Parathyroid adenoma (tissue), 2 donors: ENCODE data around the gene MED20.

Experiments used
- H2AFZ ChIP-seq: fragments of 300-600 bp; sonication (generic); one replicate; pipeline ENCODE4 v1.7.0; 2017; ENCODE audit warnings: antibody characterized with exemption, mild to moderate bottlenecking
- H3K27ac ChIP-seq: fragments of 300-600 bp; sonication (generic); one replicate; pipeline ENCODE4 v1.7.0; 2017
- H3K27me3 ChIP-seq: fragments of 300-600 bp; sonication (generic); one replicate; pipeline ENCODE4 v1.7.0; 2017; ENCODE audit warnings: low read length; ENCODE audit not compliant: control insufficient read depth, insufficient read depth
- H3K36me3 ChIP-seq: fragments of 300-600 bp; sonication (generic); one replicate; pipeline ENCODE4 v1.7.0; 2017; ENCODE audit warnings: low read length; ENCODE audit not compliant: control insufficient read depth, insufficient read depth
- H3K4me1 ChIP-seq: fragments of 300-600 bp; sonication (generic); one replicate; pipeline ENCODE4 v1.7.0; 2017; ENCODE audit warnings: control low read depth
- H3K4me2 ChIP-seq: fragments of 300-600 bp; sonication (generic); one replicate; pipeline ENCODE4 v1.7.0; 2017; ENCODE audit warnings: low read length
- H3K4me3 ChIP-seq: fragments of 300-600 bp; sonication (generic); one replicate; pipeline ENCODE4 v1.7.0; 2017; ENCODE audit warnings: low read depth, low read length
- H3K79me2 ChIP-seq: fragments of 300-600 bp; sonication (generic); one replicate; pipeline ENCODE4 v1.7.0; 2017; ENCODE audit warnings: control low read depth
- H3K9ac ChIP-seq: fragments of 300-600 bp; sonication (generic); one replicate; pipeline ENCODE4 v1.7.0; 2017; ENCODE audit warnings: mild to moderate bottlenecking
- H3K9me3 ChIP-seq: fragments of 300-600 bp; sonication (generic); one replicate; pipeline ENCODE4 v1.7.0; 2017; ENCODE audit warnings: low read length; ENCODE audit not compliant: control insufficient read depth
- TF ChIP-seq, protein P1 (sequence below): fragments of 300-600 bp; sonication (generic); IDR thresholded peaks from one replicate; pipeline ENCODE4 v1.7.0; 2017; ENCODE audit warnings: antibody characterized with exemption, mild to moderate bottlenecking
- donor health status: primary hyperparathyroidism.

MED20 gene

DNA sequence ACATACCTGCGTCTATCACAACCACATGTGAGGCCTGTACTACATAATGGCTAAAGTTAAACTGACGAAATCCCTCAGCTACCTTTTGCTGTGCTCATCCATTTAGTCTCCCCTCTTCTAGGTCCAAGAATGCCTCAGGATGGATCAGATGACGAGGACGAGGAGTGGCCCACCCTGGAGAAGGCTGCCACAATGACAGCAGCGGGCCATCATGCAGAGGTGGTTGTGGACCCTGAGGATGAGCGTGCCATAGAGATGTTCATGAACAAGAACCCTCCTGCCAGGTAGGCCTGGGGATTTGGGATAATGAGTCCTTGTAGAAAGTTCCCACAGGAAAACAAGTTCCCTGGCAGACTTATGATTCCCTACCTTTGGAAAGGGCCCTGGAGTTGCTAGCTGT is 6.3 kb upstream of the MED20 start:
- Histone ChIP-seq H3K9ac (no peak overlapping the region), H3K27ac (no peak overlapping the region), H3K27me3 (no peaks in the 10 kb centered on the region), H2AFZ (no peak overlapping the region), H3K4me1 (peaks cover 5% of the 10 kb centered on the region), H3K79me2 (peaks cover 19% of the 10 kb centered on the region), H3K4me2 (no peak overlapping the region), H3K36me3 (no peaks in the 10 kb centered on the region), H3K9me3 (no peaks in the 10 kb centered on the region), H3K4me3 (no peak overlapping the region)
- TF ChIP-seq, protein P1, sequence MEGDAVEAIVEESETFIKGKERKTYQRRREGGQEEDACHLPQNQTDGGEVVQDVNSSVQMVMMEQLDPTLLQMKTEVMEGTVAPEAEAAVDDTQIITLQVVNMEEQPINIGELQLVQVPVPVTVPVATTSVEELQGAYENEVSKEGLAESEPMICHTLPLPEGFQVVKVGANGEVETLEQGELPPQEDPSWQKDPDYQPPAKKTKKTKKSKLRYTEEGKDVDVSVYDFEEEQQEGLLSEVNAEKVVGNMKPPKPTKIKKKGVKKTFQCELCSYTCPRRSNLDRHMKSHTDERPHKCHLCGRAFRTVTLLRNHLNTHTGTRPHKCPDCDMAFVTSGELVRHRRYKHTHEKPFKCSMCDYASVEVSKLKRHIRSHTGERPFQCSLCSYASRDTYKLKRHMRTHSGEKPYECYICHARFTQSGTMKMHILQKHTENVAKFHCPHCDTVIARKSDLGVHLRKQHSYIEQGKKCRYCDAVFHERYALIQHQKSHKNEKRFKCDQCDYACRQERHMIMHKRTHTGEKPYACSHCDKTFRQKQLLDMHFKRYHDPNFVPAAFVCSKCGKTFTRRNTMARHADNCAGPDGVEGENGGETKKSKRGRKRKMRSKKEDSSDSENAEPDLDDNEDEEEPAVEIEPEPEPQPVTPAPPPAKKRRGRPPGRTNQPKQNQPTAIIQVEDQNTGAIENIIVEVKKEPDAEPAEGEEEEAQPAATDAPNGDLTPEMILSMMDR: no peak

GRCh38 chr6:41922154-41922553 is 1.2 kb upstream of the MED20 start:
- H3K79me2 ChIP-seq: peaks cover 37% of the 10 kb centered on the region
- no peaks in the 10 kb centered on the region for H3K36me3 ChIP-seq
- no peak overlapping the region for H3K9ac ChIP-seq
- no peaks in the 10 kb centered on the region for H3K9me3 ChIP-seq
- H3K4me2 ChIP-seq: peak overlapping the region; percentile 97
- peak overlapping the region; percentile 100 for H3K4me3 ChIP-seq
- TF ChIP-seq, protein P1: no peak
- H3K27me3 ChIP-seq: no peaks in the 10 kb centered on the region
- H2AFZ ChIP-seq: peak overlapping the region; percentile 100
- no peak overlapping the region for H3K27ac ChIP-seq
- H3K4me1 ChIP-seq: peaks cover 10% of the 10 kb centered on the region

DNA sequence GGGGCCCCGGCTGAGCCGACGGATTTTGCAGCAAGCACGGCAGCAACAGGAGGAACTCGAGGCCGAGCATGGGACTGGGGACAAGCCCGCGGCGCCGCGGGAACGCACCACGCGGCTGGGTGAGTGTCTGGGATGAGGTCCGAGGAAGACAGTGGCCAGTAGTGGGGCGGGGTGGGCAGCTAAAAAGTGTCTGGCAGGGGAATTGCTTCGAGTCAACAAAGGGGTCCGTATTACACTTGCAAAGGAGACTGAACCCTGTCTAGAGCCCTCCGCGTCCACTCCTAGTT is 716 bp upstream of the MED20 start:
- peak overlapping the region; percentile 100 for H2AFZ ChIP-seq
- H3K27ac ChIP-seq: peak overlapping the region; percentile 97
- no peaks in the 10 kb centered on the region for H3K9me3 ChIP-seq
- peaks cover 39% of the 10 kb centered on the region for H3K79me2 ChIP-seq
- H3K4me1 ChIP-seq: peaks cover 10% of the 10 kb centered on the region
- H3K27me3 ChIP-seq: no peaks in the 10 kb centered on the region
- peak overlapping the region; percentile 38 for H3K9ac ChIP-seq
- TF ChIP-seq, protein P1: no peak
- H3K4me3 ChIP-seq: peak overlapping the region; percentile 100
- H3K4me2 ChIP-seq: peak overlapping the region; percentile 97
- no peaks in the 10 kb centered on the region for H3K36me3 ChIP-seq

GRCh38 chr6:41917528-41917927 is 3.4 kb downstream of the MED20 start:
- Histone ChIP-seq H3K36me3 (no peaks in the 10 kb centered on the region), H3K79me2 (peaks cover 46% of the 10 kb centered on the region), H3K9me3 (no peaks in the 10 kb centered on the region), H3K4me1 (peaks cover 8% of the 10 kb centered on the region), H3K27ac (no peak overlapping the region), H3K4me2 (no peak overlapping the region), H2AFZ (no peak overlapping the region), H3K4me3 (no peak overlapping the region), H3K9ac (no peak overlapping the region), H3K27me3 (no peaks in the 10 kb centered on the region)
- TF ChIP-seq, protein P1: no peak

DNA sequence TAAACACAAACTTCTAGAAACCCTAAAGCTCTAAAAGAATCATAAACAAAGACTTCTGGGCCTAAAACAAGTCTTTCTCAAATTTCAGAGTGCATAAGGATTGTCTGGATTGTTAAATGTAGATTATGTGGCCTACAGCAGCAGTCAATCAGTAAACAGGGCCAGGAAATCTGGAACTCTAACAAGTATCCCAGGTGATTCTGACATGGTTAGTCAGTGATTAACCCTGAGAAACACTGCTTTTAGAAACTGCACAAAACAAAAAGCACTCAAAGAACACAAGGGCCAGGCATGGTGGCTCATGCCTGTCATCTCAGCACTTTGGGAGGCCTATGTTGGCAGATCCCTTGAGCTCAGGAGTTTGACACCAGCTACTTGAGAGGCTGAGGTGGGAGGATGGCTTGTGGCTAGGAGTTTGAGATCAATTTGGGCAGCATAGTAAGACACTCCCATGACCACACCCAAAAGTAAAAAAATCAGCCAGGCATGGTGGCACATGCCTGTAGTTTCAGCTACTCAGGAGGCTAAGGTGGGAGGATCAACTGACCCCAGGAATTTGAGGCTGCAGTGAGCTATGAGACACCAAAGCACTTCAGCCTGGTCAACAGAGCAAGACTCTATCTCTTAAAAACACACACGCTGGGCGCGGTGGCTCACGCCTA is 5.9 kb downstream of the MED20 start:
- Histone ChIP-seq H3K36me3 (no peaks in the 10 kb centered on the region), H3K4me2 (no peak overlapping the region), H3K9ac (no peak overlapping the region), H3K79me2 (peaks cover 47% of the 10 kb centered on the region), H3K27me3 (no peaks in the 10 kb centered on the region), H2AFZ (no peak overlapping the region), H3K27ac (no peak overlapping the region), H3K9me3 (no peaks in the 10 kb centered on the region), H3K4me3 (no peak overlapping the region), H3K4me1 (peaks cover 3% of the 10 kb centered on the region)
- TF ChIP-seq, protein P1: no peak
